Small intestine (tissue), 7 donors: ENCODE results near the gene ADGRG2. TPM values are rescaled to one million over a fixed set of nuclear protein-coding genes. Genes with fewer than 3 reads are reported as not detected.
A peak's percentile ranks its signal among the peaks of the same experiment; 100 is the strongest.

Source experiments
- DNase-seq, 2 donors: peaks; one replicate each; pipeline versions ENCODE4 v3.0.0 to v3.0.0-alpha.2; 2013
- FAIRE-seq: peaks from 2 replicates; lab custom pipeline; 2012; peaks lifted over from hg19 to GRCh38; lab: Jason Lieb, UNC
- H3K27ac ChIP-seq, 3 donors: one replicate each; pipeline ENCODE4 v1.5.1; 2013; ENCODE audit warnings: low read length in 2 of 3, mild to moderate bottlenecking in 2 of 3, control low read depth in 1 of 3, inconsistent platforms in 1 of 3, low read depth in 1 of 3, moderate library complexity in 1 of 3
- H3K27me3 ChIP-seq, 3 donors: one replicate each; pipeline ENCODE4 v1.6.1; 2013; ENCODE audit warnings: low read length in 3 of 3, inconsistent platforms in 1 of 3; ENCODE audit not compliant: control insufficient read depth in 3 of 3, insufficient read depth in 3 of 3
- H3K36me3 ChIP-seq, 3 donors: one replicate each; pipeline ENCODE4 v1.6.1; 2013; ENCODE audit warnings: low read length in 3 of 3, inconsistent platforms in 1 of 3, low read depth in 1 of 3, mild to moderate bottlenecking in 1 of 3, moderate library complexity in 1 of 3; ENCODE audit not compliant: control insufficient read depth in 3 of 3, insufficient read depth in 2 of 3
- H3K4me1 ChIP-seq, 3 donors: one replicate each; pipeline ENCODE4 v1.6.1; 2013; ENCODE audit warnings: low read length in 2 of 3, inconsistent platforms in 1 of 3, low read depth in 1 of 3, mild to moderate bottlenecking in 1 of 3, moderate library complexity in 1 of 3; ENCODE audit not compliant: control insufficient read depth in 3 of 3, insufficient read depth in 2 of 3
- H3K4me3 ChIP-seq, 3 donors: one replicate each; pipeline ENCODE4 v1.5.1; 2013; ENCODE audit warnings: low read length in 3 of 3, control low read depth in 1 of 3, inconsistent platforms in 1 of 3, low read depth in 1 of 3, mild to moderate bottlenecking in 1 of 3, moderate library complexity in 1 of 3
- H3K9me3 ChIP-seq, 2 donors: one replicate each; pipeline ENCODE4 v1.6.1; 2013; ENCODE audit warnings: low read depth in 1 of 2, low read length in 1 of 2; ENCODE audit not compliant: control insufficient read depth in 2 of 2, insufficient read depth in 1 of 2
- WGBS, 3 donors: extraction: QIAGEN DNeasy Blood & Tissue Kit; methylation state at CpG; one replicate each; pipeline ENCODE4 v1.1.7; 2013; 5-methylcytosine and 5-hydroxymethylcytosine counted together
- polyA plus RNA-seq, 4 donors: library from polyadenylated mRNA; stranded (reverse) in 3 of 4; unstranded in 1 of 4; fragments of 200-250 nt in 3 of 4; fragments of 120-200 nt in 1 of 4; gene quantifications; one replicate each; pipeline versions ENCODE4 v1.2.1 to v1.2.3, GENCODE V29; 2013
- donor health status: healthy with polysubstance abuse.
- donor health status: control.
- donor health status: control.
- donor health status: Bipolar disorder and iron deficiency.
- donor health status: healthy.

The ADGRG2 gene
- polyA plus RNA-seq, 4 donors: under 0.01 to 1.6 (median 0.27) TPM

DNA sequence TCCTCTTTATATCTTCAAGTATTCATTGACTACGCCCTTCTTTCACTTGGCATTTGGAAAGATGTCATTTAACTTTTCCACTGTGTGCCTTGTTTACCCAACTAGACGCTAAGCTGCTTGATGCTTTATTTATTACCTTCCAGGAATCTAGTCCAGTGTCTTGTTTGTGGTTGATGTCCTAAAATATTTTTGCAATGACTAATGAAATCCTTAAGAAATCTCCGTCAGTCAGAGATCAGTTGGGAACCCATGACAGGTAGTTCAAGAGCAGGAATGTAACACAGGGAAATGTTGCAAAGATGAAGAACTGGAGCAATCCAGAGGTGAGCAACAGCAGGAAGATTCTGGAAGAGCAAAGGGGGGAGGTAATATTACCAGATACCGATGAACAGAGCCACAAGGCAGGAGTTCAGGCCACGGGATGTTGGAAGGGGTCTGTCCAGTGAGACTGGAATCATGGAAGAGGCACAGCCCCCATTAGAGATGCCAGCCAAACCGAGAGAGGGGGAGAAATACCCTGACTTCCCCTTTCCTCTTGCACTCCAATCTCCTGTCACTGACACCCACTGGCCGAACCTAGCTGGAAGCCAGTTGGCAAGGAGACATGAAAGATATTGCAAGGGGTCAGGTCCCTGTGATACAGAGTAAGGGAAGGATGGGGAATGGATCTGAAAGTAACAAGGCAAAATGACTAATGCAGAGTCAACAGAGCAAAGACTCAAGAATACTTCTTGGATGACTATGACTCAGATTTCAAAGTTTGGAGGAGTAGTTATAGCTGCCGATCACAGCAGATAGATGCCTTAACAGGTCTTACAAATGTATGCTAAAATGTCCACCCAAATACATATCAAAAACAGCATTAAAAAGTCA lies 75.7 kb downstream of the ADGRG2 start:
- Histone ChIP-seq H3K4me3 (no peak overlapping the region), H3K9me3 (no peaks in the 10 kb centered on the region), H3K27ac (no peak overlapping the region), H3K4me1 (no peaks in the 10 kb centered on the region), H3K27me3 (no peaks in the 10 kb centered on the region), H3K36me3 (no peaks in the 10 kb centered on the region)
- FAIRE-seq (no peak), DNase-seq (no peak)
- 65 to 77% (median 72%) methylated on average over 8 of the region's 8 CpGs for WGBS, 3 donors

DNA sequence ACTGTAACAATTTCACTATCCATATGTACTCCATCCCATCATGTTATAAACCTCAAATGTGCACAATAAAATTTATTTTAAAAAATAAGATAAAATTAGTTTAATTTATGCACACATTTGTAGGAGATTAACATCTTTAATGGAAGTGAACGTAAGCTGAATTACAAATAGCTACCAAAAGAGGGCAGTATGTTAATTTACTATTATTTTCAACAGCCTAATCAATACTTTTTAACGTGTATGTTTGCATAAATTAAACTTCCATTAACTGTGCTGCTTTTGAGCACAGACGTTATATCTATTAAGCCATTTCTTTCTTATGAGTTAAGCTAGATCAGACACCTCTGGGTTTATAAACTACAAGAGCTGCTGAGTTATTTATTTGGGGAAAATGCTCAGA lies 81.9 kb downstream of the ADGRG2 start:
- DNase-seq (peak in 1 of 2 donors; percentile 0), FAIRE-seq (no peak)
- no peaks in the 10 kb centered on the region for H3K36me3 ChIP-seq
- no peak overlapping the region for H3K4me3 ChIP-seq
- H3K27me3 ChIP-seq: no peaks in the 10 kb centered on the region
- H3K4me1 ChIP-seq: no peaks in the 10 kb centered on the region
- WGBS, 3 donors: 16 to 30% (median 18%) methylated on average over 3 of the region's 3 CpGs
- no peak overlapping the region for H3K27ac ChIP-seq
- no peaks in the 10 kb centered on the region for H3K9me3 ChIP-seq

DNA sequence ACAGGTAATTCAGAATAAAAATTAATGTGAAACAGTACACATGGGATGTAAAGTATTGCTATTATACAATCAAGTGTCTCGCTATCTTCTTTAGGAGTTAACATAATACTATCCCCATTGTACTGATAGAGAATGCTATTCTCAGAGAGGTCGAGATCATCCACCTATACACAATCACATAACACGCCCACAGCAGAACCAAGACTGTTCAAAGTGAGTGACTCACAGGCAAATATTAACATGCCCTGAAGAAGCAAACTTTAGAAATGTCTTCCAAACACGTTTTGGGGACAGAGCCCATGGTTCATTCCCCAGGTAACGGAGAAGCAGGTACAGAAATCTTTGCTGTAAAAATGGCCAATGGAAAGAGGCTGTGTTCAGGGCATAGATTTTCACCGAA lies 88.2 kb downstream of the ADGRG2 start:
- H3K27me3 ChIP-seq: no peaks in the 10 kb centered on the region
- FAIRE-seq (no peak), DNase-seq (no peak)
- H3K27ac ChIP-seq: no peak overlapping the region
- H3K4me3 ChIP-seq: no peak overlapping the region
- H3K4me1 ChIP-seq: no peaks in the 10 kb centered on the region
- H3K36me3 ChIP-seq: no peaks in the 10 kb centered on the region
- H3K9me3 ChIP-seq: no peaks in the 10 kb centered on the region
- 77 to 92% (median 86%) methylated on average over 6 of the region's 6 CpGs for WGBS, 3 donors

DNA sequence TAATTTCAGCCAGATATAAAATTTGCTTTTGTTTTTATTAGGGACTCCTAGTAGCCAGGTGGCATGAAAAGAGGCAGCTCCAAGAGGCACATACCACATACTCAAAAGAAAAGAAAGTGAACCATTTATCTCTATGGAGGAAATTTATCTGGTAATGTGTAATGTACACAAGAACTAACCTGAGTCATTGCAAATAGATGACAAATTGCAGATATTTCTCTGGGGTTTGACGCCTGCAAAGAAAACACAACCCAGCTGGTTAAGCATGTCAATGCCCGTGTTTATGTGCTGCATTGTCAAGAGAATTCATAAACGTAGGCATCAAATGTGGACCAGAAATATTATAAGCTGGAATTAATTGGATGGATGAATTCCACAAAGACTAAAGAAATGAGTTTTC lies 91.5 kb downstream of the ADGRG2 start:
- no peak overlapping the region for H3K4me3 ChIP-seq
- WGBS, 3 donors: 73 to 85% (median 80%) methylated on average over 3 of the region's 3 CpGs
- no peaks in the 10 kb centered on the region for H3K27me3 ChIP-seq
- no peaks in the 10 kb centered on the region for H3K4me1 ChIP-seq
- no peaks in the 10 kb centered on the region for H3K36me3 ChIP-seq
- no peak overlapping the region for H3K27ac ChIP-seq
- FAIRE-seq (no peak), DNase-seq (peak in 1 of 2 donors; percentile 7)
- no peaks in the 10 kb centered on the region for H3K9me3 ChIP-seq

DNA sequence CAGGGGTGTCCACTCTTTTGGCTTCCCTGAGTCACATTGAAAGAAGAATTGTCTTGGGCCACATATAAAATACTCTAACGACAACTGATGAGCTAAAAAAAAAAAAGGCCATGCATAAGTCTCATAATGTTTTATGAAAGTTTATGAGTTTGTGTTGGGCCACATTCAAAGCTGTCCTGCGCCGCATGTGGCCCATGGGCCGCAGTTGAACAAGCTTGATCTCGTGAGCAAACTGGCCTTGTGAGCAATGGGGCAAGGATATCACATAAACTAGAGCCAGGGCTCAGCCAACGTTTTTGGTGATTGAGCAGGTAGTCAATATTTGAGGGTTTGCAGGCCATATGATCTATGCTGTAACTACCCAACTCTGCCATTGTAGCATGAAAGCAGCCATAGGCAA lies 93.7 kb downstream of the ADGRG2 start:
- FAIRE-seq (no peak), DNase-seq (no peak)
- H3K4me3 ChIP-seq: no peak overlapping the region
- H3K36me3 ChIP-seq: no peaks in the 10 kb centered on the region
- H3K27me3 ChIP-seq: no peaks in the 10 kb centered on the region
- no peak overlapping the region for H3K27ac ChIP-seq
- 81 to 86% (median 84%) methylated on average over 6 of the region's 6 CpGs for WGBS, 3 donors
- H3K9me3 ChIP-seq: no peaks in the 10 kb centered on the region
- H3K4me1 ChIP-seq: no peaks in the 10 kb centered on the region

DNA sequence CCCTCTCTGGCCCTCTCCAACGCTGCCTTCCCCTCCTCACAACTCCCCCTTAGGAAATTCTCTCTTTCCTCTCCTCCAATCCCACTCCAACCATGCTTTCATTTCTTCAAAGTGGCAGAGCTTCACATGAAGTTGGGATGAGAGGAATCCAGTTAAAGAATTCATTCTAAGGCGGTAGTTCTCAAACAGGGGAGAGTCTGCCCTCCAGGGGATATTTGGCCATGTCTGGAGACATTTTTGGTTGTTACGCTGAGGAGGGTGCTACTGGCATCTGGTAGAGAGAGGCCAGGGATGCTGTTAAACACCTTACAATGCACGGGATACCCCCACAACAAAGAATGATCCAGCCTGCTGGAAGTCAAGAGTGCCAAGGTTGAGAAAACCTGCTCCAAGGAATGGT lies 97.9 kb downstream of the ADGRG2 start:
- Histone ChIP-seq H3K4me1 (no peaks in the 10 kb centered on the region), H3K4me3 (no peak overlapping the region), H3K27ac (no peak overlapping the region), H3K27me3 (no peaks in the 10 kb centered on the region), H3K9me3 (no peaks in the 10 kb centered on the region), H3K36me3 (no peaks in the 10 kb centered on the region)
- FAIRE-seq (no peak), DNase-seq (no peak)
- 77 to 92% (median 85%) methylated on average over 4 of the region's 4 CpGs for WGBS, 3 donors

DNA sequence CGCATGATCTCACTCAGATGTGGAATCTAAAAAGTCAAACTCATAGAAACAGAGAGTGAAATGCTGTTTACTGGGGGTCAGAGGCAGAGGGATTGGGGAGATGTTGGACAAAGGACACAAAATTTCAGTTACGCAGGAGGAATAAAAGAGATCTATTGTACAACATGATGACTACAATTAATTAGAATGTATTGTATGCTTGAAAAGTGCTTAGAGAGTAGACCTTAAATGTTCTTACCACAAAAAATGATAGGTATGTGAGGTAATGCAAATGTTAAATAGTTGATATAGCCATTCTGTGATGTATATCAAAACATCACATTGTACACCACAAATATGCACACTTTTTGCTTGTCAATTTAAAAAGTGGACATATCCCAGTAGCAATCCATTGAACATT lies 102.3 kb downstream of the ADGRG2 start:
- FAIRE-seq: no peak

DNA sequence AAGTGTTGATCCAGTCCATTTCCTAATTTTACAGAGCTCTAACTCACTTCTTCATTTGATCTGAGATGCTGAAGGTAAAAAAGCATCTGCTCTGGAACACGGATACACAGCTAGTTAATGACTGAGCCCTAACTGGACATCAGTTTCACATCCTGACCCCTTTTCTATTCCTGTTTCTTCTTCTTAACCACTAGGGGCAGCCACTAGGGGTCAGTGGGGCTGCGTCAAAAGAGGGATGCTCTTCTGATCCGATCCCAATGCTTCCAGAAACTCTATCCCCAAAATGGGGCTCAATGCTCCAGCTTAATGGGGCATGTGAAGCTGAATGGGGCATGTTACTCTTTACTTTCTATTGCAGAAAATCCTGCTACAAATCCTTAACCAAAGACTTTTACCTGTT lies 105.0 kb downstream of the ADGRG2 start:
- Histone ChIP-seq H3K27me3 (no peaks in the 10 kb centered on the region), H3K36me3 (no peaks in the 10 kb centered on the region), H3K27ac (no peak overlapping the region), H3K9me3 (no peaks in the 10 kb centered on the region), H3K4me3 (no peak overlapping the region), H3K4me1 (no peaks in the 10 kb centered on the region)
- 16 to 52% (median 44%) methylated on average over 3 of the region's 3 CpGs for WGBS, 3 donors
- FAIRE-seq (no peak), DNase-seq (peak; percentile 2 to 18)

More for the DNA sequence above, 102.3 kb downstream of the ADGRG2 start:
- Histone ChIP-seq H3K27ac (no peak overlapping the region), H3K27me3 (no peaks in the 10 kb centered on the region), H3K36me3 (no peaks in the 10 kb centered on the region), H3K4me1 (no peaks in the 10 kb centered on the region), H3K4me3 (no peak overlapping the region), H3K9me3 (no peaks in the 10 kb centered on the region)
- no peak for DNase-seq
- 98 to 100% (median 98%) methylated on average over 2 of the region's 2 CpGs for WGBS, 3 donors
